Measurements from ENCODE around the gene ARL17A. TPM values are rescaled to one million over a fixed set of nuclear protein-coding genes. Genes with fewer than 3 reads are reported as not detected.
"Not testable (repeated sequence)": the region's sequence is repeated elsewhere in the genome, so short reads cannot be mapped to it uniquely, and the experiment has no call there.

ARL17A gene
- total RNA-seq, 1 experiment from 2014 or later, result 2.4 TPM

GRCh38 chr17:46571796-46572195 lies 7.7 kb downstream of the ARL17A start:
- in situ Hi-C loops (cut with HindIII; ENCODE audit: low pct_unique_long_range_greater_than_20kb, low sequenced_read_pairs); DNase-seq (ENCODE audit: low read depth, low spot score): not testable (repeated sequence)

- DNase-seq (ENCODE audit: low read depth, low spot score); in situ Hi-C loops (cut with HindIII; ENCODE audit: low pct_unique_long_range_greater_than_20kb, low sequenced_read_pairs): not testable (repeated sequence)
These were observed 12.5 kb downstream of the ARL17A start for GRCh38 chr17:46566980-46567379.

- in situ Hi-C loops (cut with HindIII; ENCODE audit: low pct_unique_long_range_greater_than_20kb, low sequenced_read_pairs); DNase-seq (ENCODE audit: low read depth, low spot score): not testable (repeated sequence)
These were observed 13.2 kb downstream of the ARL17A start for GRCh38 chr17:46566284-46566683.

GRCh38 chr17:46560048-46560447 lies 19.4 kb downstream of the ARL17A start:
- DNase-seq (ENCODE audit: low read depth, low spot score); in situ Hi-C loops (cut with HindIII; ENCODE audit: low pct_unique_long_range_greater_than_20kb, low sequenced_read_pairs): not testable (repeated sequence)

GRCh38 chr17:46559155-46559554 lies 20.3 kb downstream of the ARL17A start:
- in situ Hi-C loops (cut with HindIII; ENCODE audit: low pct_unique_long_range_greater_than_20kb, low sequenced_read_pairs); DNase-seq (ENCODE audit: low read depth, low spot score): not testable (repeated sequence)

GRCh38 chr17:46548607-46549006 lies 30.9 kb downstream of the ARL17A start:
- DNase-seq (ENCODE audit: low read depth, low spot score); in situ Hi-C loops (cut with HindIII; ENCODE audit: low pct_unique_long_range_greater_than_20kb, low sequenced_read_pairs): not testable (repeated sequence)

- in situ Hi-C loops (cut with HindIII; ENCODE audit: low pct_unique_long_range_greater_than_20kb, low sequenced_read_pairs); DNase-seq (ENCODE audit: low read depth, low spot score): not testable (repeated sequence)
These were observed 44.8 kb downstream of the ARL17A start for GRCh38 chr17:46534716-46535115.

- in situ Hi-C loops (cut with HindIII; ENCODE audit: low pct_unique_long_range_greater_than_20kb, low sequenced_read_pairs); DNase-seq (ENCODE audit: low read depth, low spot score): not testable (repeated sequence)
These were observed 67.3 kb downstream of the ARL17A start, which contains the start of gene LRRC37A2 for GRCh38 chr17:46512168-46512567. TSS of gene LRRC37A2 (plus strand) at chr17:46512468. CDS start at chr17:46512713, 245 bp downstream.

- DNase-seq (ENCODE audit: low read depth, low spot score); in situ Hi-C loops (cut with HindIII; ENCODE audit: low pct_unique_long_range_greater_than_20kb, low sequenced_read_pairs): not testable (repeated sequence)
These were observed 73.6 kb downstream of the ARL17A start for GRCh38 chr17:46505896-46506295.

GRCh38 chr17:46499437-46500139 lies 79.9 kb downstream of the ARL17A start:
- in situ Hi-C loops (cut with HindIII; ENCODE audit: low pct_unique_long_range_greater_than_20kb, low sequenced_read_pairs); DNase-seq (ENCODE audit: low read depth, low spot score): not testable (repeated sequence)

GRCh38 chr17:46492021-46492420 lies 87.5 kb downstream of the ARL17A start:
- DNase-seq (ENCODE audit: low read depth, low spot score); in situ Hi-C loops (cut with HindIII; ENCODE audit: low pct_unique_long_range_greater_than_20kb, low sequenced_read_pairs): not testable (repeated sequence)

- in situ Hi-C loops (cut with HindIII; ENCODE audit: low pct_unique_long_range_greater_than_20kb, low sequenced_read_pairs); DNase-seq (ENCODE audit: low read depth, low spot score): not testable (repeated sequence)
These were observed 98.2 kb downstream of the ARL17A start for GRCh38 chr17:46481310-46481709.

GRCh38 chr17:46478823-46479222 lies 100.7 kb downstream of the ARL17A start:
- in situ Hi-C loops (cut with HindIII; ENCODE audit: low pct_unique_long_range_greater_than_20kb, low sequenced_read_pairs); DNase-seq (ENCODE audit: low read depth, low spot score): not testable (repeated sequence)

GRCh38 chr17:46475583-46475982 lies 103.9 kb downstream of the ARL17A start:
- in situ Hi-C loops (cut with HindIII; ENCODE audit: low pct_unique_long_range_greater_than_20kb, low sequenced_read_pairs); DNase-seq (ENCODE audit: low read depth, low spot score): not testable (repeated sequence)

- in situ Hi-C loops (cut with HindIII; ENCODE audit: low pct_unique_long_range_greater_than_20kb, low sequenced_read_pairs); DNase-seq (ENCODE audit: low read depth, low spot score): not testable (repeated sequence)
These were observed 105.0 kb downstream of the ARL17A start for GRCh38 chr17:46474489-46474888.

GRCh38 chr17:46467618-46468017 lies 111.9 kb downstream of the ARL17A start:
- DNase-seq (ENCODE audit: low read depth, low spot score); in situ Hi-C loops (cut with HindIII; ENCODE audit: low pct_unique_long_range_greater_than_20kb, low sequenced_read_pairs): not testable (repeated sequence)
